HEK293T (cell line): ENCODE measurements around the gene PNPO.

ENCODE experiments used
- FOXA1 ChIP-seq: fragments of 450-650 bp; IDR thresholded peaks from 2 replicates; pipeline ENCODE4 v1.6.1; 2016; ENCODE audit warnings: mild to moderate bottlenecking
- SP1 ChIP-seq: fragments of 450-650 bp; IDR thresholded peaks from 2 replicates; pipeline ENCODE4 v1.6.1; 2017

GRCh38 chr17:47931848-47932247 is 9.5 kb upstream of the PNPO start:
- no peak for TF ChIP-seq SP1
- no peak for TF ChIP-seq FOXA1
